GM10248 (cell line): Measurements from ENCODE around the gene KRT13.

Experiments
- CTCF ChIA-PET: fragments of 300-600 bp; sonication (Branson Sonifier 250); formaldehyde crosslinking; extraction: SDS; loops from one replicate; lab custom pipeline; 2021; ENCODE audit warnings: antibody characterized with exemption; lab: Yijun Ruan, JAX
- POLR2A ChIA-PET: fragments of 350-650 bp; sonication (Branson Sonifier 250); formaldehyde crosslinking; extraction: SDS; loops from one replicate; lab custom pipeline; 2020; ENCODE audit warnings: antibody characterized with exemption; lab: Yijun Ruan, JAX
- DNase-seq: peaks from one replicate; pipeline ENCODE4 v3.0.0; 2012; ENCODE audit errors: extremely low spot score
- TF ChIP-seq, protein P1 (sequence below): IDR thresholded peaks from 2 replicates; pipeline ENCODE4 v1.5.1; 2012; ENCODE audit warnings: mild to moderate bottlenecking, low read depth; ENCODE audit errors: extremely low read depth, missing control alignments, control extremely low read depth

Gene KRT13

DNA sequence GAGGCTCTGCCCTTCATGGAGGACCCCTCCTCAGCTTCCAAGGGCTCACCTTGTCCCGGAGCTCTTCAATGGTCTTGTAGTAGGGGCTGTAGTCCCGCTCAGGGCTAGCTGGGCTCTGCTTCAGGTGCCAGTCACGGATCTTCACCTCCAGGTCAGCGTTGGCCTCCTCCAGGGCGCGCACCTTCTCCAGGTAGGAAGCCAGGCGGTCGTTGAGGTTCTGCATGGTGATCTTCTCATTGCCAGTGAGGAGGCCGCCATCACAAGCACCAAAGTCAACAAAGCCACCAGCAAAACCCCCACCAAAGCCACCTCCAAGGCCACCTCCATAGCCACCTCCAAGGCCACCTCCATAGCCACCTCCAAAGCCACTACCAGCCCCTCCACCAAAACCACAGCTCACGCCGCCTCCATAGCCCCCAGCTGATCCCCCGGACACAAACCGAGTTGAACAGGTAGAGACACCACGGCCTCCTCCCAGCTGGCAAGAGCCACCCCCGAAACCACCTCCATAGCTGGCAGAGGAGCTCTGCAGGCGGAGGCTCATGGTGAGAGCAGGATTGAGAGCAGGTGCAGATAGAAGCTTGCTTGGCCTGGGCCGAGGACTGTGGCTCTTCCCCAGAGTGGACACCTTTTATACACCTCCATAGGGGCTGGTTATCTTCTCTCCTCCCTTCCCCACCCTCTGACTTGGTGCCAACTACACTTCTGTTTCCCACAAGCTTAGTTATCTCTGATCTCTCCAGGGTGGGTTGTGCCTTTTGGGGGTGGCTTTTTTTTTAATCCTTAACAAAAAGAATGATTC is at the start of gene KRT13:
Gene KRT13 (minus strand): TSS at position 606 of the 802 bp plus-strand sequence. CDS start 62 bp downstream, at position 544.
- TF ChIP-seq, protein P1, sequence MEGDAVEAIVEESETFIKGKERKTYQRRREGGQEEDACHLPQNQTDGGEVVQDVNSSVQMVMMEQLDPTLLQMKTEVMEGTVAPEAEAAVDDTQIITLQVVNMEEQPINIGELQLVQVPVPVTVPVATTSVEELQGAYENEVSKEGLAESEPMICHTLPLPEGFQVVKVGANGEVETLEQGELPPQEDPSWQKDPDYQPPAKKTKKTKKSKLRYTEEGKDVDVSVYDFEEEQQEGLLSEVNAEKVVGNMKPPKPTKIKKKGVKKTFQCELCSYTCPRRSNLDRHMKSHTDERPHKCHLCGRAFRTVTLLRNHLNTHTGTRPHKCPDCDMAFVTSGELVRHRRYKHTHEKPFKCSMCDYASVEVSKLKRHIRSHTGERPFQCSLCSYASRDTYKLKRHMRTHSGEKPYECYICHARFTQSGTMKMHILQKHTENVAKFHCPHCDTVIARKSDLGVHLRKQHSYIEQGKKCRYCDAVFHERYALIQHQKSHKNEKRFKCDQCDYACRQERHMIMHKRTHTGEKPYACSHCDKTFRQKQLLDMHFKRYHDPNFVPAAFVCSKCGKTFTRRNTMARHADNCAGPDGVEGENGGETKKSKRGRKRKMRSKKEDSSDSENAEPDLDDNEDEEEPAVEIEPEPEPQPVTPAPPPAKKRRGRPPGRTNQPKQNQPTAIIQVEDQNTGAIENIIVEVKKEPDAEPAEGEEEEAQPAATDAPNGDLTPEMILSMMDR, result no peak
- ChIA-PET POLR2A (no interaction called here), CTCF (interaction anchor here (0.9 kb wide), 1 partner anchor 162 kb away, joined by 3 read pairs; no protein-coding TSS in a partner anchor)
- DNase-seq, result no peak

DNA sequence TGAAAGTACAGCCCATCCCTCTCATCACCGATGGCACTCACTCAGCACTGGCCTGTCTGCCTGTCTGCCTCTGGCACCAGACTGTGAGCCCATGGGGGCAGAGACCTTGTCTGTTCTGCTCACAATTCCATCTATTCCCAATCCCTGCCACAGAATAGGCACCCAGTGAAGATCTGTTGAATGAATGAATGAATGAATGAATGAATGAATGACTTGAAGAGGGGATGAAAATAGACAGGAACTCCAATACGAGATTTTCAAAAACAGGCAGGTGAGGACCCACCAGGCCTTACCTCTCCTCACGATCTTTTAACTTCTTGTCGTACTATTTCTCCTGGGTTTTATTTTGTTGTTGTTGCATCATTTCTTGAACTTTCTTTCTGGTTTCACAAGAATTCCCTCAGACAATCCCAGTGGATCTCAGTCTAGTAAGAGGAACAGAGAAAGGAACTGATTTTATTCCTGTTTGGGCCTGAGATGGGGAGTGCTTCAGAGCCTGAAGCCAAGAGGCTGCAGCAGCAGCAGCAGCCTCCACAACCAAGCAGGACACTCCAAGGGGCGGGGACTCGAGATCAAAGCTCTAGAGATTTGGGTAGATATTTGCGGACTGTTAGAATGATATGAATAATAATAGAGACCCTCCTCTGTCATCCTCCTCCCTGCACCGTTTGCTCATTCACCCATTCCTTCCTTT is 48.7 kb upstream of the KRT13 start:
- no peak for DNase-seq
- TF ChIP-seq, protein P1, result no peak
- ChIA-PET CTCF (interaction anchor here (1.1 to 8.2 kb wide), 3 partner anchors 95 to 136 kb away, joined by 3 to 107 read pairs (median 107); no protein-coding TSS in a partner anchor), POLR2A (no interaction called here)

DNA sequence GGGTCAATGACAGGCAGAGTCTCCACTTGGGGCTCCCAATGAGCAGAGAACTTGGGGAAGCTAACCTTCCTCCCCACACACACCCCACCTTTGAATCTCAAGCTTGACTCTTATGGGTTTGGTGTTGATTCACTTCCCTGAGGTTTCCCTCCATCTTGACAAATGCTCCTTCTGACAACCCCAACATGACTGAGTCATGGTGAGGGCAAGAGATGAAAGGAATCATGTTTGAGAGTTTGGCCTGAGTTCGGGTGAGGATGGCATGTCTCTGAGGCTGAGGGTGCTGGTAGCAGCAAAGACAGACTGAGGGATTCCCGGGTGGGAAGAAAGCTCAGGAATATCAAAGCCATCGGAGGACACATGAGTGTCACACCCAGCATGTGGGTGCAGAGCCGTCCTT is 47.8 kb upstream of the KRT13 start:
- TF ChIP-seq, protein P1, result no peak

DNA sequence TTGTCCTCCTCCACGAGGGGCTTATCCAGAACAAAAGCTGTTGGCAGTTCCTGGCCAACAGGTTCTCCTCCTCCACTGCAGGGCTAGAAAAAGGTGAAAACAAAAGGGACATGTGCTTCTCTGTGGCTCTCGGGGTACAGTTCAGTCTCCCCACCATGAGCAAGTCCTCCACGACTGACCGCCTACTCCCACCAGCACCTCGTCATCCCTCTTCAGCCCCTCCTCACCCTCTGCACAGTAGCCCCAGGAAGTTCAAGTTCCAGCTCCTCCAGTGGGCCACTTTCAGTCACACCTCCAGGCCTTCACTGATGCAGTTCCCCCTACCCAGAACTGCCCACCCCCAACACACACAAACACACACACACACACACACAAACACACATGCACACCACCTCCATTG is 47.0 kb upstream of the KRT13 start:
- POLR2A ChIA-PET, result no interaction called here
- CTCF ChIA-PET, result interaction anchor here (0.8 to 8.2 kb wide), 5 partner anchors 17 to 705 kb away, joined by 3 to 107 read pairs (median 3); no protein-coding TSS in a partner anchor
- TF ChIP-seq, protein P1, result no peak
- DNase-seq, result no peak

More for the DNA sequence above, 47.8 kb upstream of the KRT13 start:
- ChIA-PET CTCF (interaction anchor here (1.1 to 8.2 kb wide), 3 partner anchors 96 to 136 kb away, joined by 3 to 107 read pairs (median 107); no protein-coding TSS in a partner anchor), POLR2A (no interaction called here)
- DNase-seq, result no peak

DNA sequence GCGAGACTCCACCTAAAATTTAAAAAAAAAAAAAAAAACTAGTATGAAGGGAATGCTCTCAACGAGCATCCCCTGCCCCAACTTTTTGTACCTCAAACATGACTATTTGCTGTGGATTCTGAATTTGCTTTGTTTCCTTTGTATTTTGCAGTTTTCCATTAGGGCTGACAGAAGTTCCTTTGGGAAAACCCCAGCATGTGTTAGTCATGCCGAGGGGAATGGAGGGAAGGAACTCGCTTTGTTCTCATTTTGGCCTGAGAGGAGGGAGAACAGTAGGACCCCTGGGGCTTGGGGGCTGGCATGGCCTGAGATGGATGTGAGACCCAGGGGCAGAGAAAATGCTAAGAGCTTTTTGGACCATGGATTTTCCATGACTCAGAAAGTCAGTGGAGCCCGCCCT is 46.0 kb upstream of the KRT13 start:
- ChIA-PET POLR2A (interaction anchor here (1.2 kb wide), 1 partner anchor 340 kb away, joined by 3 read pairs; no protein-coding TSS in a partner anchor), CTCF (interaction anchor here (1.1 to 8.2 kb wide), 8 partner anchors 11 to 704 kb away, joined by 3 to 107 read pairs (median 26); no protein-coding TSS in a partner anchor)
- TF ChIP-seq, protein P1, result no peak
- DNase-seq, result no peak

DNA sequence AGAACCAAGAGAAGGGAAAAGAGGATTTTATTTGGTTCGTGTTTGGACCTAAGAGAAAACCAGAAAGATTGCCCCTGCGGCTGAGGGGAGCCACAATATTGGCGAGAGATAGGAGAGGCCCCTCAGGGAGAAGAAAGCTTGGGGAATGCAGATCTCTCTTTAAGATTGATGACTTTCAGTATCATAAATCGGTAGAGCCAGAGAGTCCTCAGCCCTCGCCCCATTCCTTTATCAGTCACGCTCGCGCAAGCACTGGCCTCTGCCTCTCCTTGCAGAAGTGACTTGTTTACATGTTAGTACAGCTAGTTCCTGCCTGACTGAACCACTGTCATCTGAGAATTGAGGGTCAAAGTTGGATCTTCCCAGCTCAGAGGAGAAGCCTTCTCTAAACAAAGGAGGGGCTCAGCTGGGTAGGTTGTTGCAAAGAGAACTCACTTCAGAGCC is 44.2 kb upstream of the KRT13 start:
- DNase-seq, result no peak
- ChIA-PET POLR2A (no interaction called here), CTCF (interaction anchor here (0.8 to 8.2 kb wide), 58 partner anchors 9 to 934 kb away, joined by 3 to 107 read pairs (median 6); partner anchors contain the start of genes KRT14, KRT15, KRT19 and KRT9)
- TF ChIP-seq, protein P1, result no peak
